MM.1S (cell line): ENCODE results near the gene SLFN13.

Source experiments
- CTCF ChIP-seq: fragments of 300-600 bp; sonication (generic); IDR thresholded peaks from 2 replicates; pipeline ENCODE4 v1.5.1; 2016; ENCODE audit warnings: antibody characterized with exemption, low read length, mixed read lengths
- EZH2 ChIP-seq: fragments of 300-600 bp; sonication (generic); optimal IDR thresholded peaks from 2 replicates; pipeline ENCODE3; 2017; ENCODE audit warnings: low read depth, mild to moderate bottlenecking, antibody characterized with exemption, low read length, mixed read lengths

- no peak for TF ChIP-seq CTCF
- TF ChIP-seq EZH2: no peak
Measured at GRCh38 chr17:35488991-35489390, 40.4 kb upstream of the SLFN13 start.
